MM.1S (cell line): ENCODE data around the gene GFPT1.

Experiments used
- CTCF ChIP-seq: fragments of 300-600 bp; sonication (generic); IDR thresholded peaks from 2 replicates; pipeline ENCODE4 v1.5.1; 2016; ENCODE audit warnings: antibody characterized with exemption, low read length, mixed read lengths
- EZH2 ChIP-seq: fragments of 300-600 bp; sonication (generic); optimal IDR thresholded peaks from 2 replicates; pipeline ENCODE3; 2017; ENCODE audit warnings: low read depth, mild to moderate bottlenecking, antibody characterized with exemption, low read length, mixed read lengths
- EZH2phosphoT487 ChIP-seq: fragments of 300-600 bp; sonication (generic); IDR thresholded peaks from 2 replicates; pipeline ENCODE4 v1.6.1; 2018; ENCODE audit warnings: antibody characterized with exemption, low read length

- TF ChIP-seq CTCF = no peak
- no peak for TF ChIP-seq EZH2phosphoT487
- no peak for TF ChIP-seq EZH2
These were observed 95.3 kb downstream of the GFPT1 start for GRCh38 chr2:69291721-69292120.
